NCI-H748 (cell line): ENCODE data around the gene NTN5.
"Not testable (repeated sequence)": the region's sequence is repeated elsewhere in the genome, so short reads cannot be mapped to it uniquely, and the experiment has no call there.

Experiments used
- DNase-seq: peaks from one replicate; lab custom pipeline; 2025; ENCODE audit not compliant: unreplicated experiment; lab: John Stamatoyannopoulos, UW

Gene NTN5

DNA sequence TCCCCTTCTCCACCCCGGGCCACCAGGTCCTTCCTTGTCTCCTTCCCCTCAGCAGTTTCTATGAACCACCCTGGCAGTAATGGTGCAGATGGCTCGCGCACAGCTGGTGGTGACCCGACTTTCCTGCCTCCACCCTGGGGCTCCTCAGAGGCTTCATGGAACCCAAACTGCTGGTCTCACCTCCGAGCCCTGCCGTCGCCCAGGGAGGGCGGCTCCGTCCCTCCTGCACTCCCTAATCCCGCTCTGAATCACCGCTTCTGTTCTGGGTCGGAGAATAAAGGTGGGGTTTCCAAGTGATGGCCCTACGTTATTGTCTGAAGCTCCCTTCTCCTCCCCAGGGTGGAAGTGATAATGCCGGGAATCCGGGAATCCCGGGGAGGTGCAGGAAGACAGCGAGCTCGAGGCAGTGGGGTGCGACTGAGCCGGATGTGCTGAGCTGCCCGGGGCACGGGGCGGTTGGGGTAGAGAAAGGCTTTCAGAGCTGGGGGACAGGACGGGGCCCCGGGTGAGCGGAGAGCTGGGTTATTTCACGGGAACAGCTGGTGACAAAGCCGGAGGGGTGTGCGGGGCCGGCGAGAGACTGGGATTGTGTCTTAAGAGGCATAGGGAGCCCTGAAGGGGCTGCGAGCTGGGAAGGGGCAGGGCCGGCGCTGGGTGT is 23.7 kb upstream of the NTN5 start:
- DNase-seq = no peak

DNA sequence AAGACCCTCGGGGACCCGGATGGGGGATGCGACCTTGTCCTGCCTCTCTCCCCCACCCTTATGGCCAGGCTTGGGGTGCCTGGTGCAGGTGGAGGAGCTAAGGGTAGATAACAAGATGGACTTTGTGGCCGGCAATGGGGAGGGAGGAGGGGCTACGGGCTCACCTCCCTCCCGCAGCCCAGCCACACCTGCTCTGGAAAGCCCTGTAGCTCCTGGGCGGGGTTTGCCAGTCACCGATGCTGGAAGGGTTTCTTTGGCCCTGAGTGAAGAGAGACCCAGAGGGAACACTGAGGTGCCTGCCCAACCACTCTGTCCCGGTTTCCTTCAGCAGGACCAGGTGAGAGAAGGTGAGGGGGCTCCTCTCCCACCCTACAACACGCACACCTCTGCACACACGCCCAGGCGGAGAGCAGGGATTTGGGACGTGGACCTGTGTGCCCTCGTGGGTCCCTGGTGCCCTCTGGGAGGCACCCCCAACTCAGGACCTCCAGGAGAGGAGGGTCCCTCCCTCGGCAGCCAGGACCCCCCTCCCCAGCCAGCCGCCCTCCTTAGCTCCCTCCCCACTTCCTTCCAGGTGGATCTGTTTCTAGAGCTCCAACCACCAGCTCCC is 23.0 kb upstream of the NTN5 start, which contains the start of gene FUT2:
FUT2 (plus strand) TSS at position 229 of the 610 bp plus-strand sequence. CDS start 6,986 bp downstream, outside the sequence.
- DNase-seq = peak; percentile 69

DNA sequence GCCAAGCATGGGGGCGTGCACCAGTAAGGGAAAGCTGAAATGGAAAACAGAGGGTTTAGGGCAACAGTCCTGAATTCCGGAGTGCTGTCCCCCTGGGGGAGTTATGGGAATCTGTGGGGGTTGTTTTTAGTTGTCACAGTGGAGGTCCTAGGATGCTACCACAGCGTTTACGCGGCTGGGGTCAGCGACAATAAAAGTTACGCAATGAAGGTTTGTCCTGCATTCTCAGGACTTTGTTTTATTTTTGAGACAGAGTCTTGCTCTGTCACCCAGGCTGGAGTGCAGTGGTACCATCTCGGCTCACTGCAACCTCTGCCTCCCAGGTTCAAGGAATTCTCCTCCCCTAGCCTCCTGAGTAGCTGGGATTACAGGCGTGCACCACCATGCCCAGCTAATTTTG is 20.8 kb upstream of the NTN5 start:
- DNase-seq = not testable (repeated sequence)

DNA sequence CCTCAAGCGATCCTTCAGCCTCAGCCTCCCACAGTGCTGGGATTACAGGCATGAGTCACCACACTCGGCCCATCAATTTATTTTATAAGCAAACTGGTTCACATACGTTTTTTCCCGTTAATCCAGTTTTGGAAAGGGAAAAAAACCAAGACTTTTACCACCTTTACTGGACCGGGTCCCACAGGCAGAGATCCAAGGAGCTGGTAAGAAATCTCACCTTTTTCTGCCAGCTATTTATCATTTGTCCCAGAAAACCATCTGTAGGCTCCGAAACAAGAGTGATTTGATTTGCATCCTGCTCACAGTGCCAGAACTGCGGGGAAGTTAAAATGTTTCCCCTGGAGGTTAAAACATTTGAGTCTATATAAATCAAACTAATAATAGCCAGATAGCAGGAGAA is 16.6 kb upstream of the NTN5 start:
- DNase-seq = no peak

DNA sequence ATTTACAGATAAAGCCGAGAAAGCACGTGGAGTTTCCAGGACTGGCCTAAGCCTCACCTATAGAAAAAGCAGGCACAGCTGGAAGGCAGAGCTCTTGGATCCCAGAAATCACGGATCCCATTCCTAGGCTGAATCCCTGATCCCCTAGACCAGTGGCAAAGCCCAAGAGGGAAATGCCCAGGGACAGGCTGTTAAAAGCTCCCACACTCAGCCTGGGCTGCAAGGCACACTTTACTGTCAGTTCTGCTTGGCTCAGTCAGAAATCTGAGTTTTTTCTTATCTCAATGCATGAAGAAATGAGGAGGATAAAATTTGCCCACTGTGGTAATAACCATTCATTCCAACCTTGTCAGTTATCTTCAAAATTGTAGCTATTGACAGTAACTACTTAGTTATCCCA is 15.0 kb upstream of the NTN5 start:
- no peak for DNase-seq

DNA sequence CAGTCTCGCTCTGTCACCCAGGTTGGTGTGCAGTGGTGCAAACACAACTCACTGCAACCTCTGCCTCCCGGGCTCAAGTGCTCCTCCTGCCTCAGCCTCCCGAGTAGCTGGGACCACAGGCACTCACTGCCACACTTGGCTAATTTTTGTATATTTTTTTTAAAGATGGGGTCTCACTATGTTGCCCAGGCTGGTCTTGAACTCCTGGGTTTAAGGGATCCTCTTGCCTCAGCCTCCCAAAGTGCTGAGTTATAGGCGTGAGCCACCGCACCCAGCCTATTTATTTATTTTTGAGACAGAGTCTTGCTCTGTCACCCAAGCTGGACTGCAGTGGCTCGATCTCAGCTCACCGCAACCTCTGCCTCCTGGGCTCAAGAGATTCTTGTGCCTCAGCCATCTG is 13.8 kb upstream of the NTN5 start:
- DNase-seq = not testable (repeated sequence)

DNA sequence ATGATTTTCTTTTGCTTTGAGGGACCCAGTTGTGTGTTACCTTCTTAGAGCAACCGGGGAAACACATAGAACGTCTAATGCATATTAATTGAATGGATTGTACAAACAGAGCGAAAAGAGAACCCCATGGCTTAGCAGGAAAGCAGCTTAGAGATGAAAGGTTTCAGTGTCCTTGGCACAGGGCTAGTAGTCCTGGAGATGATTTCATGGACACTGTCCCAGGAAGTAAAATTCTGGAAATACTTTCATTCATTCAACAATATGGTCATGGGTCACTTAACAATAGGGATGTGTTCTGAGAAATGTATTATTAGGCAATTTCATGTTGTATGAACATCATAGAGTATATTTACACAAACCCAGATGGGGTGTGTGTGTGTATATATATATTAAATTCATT is 13.3 kb upstream of the NTN5 start:
- peak; percentile 64 for DNase-seq

DNA sequence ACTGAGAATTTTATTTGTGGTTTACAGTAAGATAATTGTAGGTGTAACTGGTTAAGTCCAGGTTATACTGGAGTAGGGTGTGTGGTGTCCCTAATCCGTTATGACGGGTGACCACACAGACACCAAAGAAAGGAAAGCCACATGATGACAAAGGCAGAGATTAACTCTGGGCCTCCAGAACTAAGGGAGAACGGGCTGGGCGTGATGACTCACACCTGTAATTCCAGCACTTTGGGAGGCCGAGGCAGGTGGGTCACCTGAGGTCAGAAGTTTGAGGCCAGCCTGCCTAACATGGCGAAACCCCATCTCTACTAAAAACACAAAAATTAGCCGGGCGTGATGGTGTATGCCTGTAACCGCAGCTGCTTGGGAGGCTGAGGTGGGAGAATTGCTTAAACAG is 12.8 kb upstream of the NTN5 start:
- DNase-seq = no peak

DNA sequence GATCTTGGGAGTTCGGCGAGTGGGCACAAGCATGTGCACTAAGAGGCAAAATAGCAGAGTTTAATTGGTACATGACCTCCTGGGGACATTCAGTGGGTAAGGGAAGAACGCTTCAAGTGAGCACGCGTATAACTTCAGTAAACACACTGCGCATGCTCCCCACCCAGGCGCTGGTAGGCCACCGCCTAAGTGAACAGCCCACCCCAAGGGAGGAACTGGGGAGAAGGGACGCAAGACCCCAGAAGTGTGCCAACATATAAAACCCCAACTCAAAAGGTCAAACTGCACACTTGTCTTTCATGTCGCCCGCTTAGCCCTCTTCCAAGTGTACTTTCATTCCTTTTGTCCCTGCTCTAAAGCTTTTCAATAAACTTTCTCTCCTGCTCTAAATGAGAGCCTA is 10.5 kb upstream of the NTN5 start:
- peak; percentile 36 for DNase-seq

DNA sequence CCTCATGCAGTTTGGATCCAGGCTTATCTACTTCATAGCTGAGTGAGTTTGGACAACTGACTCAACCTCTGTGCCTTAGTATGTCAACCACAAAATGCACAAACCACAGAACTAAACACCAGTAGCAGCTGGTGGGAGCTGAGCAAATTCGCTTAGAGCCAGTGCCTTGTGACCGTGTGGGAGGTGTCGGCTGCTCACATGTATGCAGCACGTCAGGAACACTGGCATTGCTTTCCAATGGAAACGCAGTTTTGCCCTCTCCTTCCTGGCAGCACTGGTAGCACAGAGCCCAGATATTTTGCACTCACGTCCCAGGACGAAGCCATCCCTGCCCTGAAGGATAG is 8.3 kb upstream of the NTN5 start:
- no peak for DNase-seq

DNA sequence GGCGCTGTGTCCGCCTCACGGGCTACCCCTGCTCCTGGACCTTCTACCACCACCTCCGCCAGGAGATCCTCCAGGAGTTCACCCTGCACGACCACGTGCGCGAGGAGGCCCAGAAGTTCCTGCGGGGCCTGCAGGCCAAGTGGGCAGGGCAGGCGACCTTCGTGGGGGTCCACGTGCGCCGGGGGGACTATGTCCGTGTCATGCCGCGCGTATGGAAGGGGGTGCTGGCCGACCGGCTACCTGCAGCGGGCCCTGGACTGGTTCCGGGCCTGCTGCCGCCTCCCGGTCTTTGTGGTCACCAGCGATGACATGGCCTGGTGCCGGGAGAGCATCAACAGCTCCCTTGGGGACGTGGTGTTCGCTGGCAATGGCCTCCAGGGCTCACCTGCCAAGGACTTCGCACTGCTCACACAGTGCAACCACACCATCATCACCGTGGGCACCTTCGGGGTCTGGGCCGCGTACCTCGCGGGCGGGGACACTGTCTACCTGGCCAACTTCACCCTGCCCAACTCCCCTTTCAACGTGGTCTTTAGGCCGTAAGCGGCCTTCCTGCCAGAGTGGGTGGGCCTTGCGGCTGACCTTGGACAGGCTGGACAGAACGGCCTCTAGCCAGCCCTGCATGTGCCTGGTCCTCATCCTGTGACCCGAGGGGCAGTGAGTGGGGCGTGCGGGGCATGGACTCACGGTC is 7.8 kb upstream of the NTN5 start:
- no peak for DNase-seq

DNA sequence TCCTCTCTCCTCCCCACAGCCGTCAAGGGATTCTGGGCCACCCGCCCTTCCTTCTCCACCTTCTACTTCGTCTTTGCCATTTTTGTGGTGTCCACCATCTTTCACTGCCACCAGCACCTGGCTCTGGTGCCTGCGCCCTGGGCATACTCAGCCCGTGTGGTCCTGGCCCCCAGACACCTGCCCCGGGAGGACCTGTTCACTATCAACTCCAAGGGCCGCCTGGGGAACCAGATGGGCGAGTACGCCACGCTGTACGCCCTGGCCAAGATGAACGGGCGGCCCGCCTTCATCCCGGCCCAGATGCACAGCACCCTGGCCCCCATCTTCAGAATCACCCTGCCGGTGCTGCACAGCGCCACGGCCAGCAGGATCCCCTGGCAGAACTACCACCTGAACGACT is 7.2 kb upstream of the NTN5 start:
- not testable (repeated sequence) for DNase-seq

DNA sequence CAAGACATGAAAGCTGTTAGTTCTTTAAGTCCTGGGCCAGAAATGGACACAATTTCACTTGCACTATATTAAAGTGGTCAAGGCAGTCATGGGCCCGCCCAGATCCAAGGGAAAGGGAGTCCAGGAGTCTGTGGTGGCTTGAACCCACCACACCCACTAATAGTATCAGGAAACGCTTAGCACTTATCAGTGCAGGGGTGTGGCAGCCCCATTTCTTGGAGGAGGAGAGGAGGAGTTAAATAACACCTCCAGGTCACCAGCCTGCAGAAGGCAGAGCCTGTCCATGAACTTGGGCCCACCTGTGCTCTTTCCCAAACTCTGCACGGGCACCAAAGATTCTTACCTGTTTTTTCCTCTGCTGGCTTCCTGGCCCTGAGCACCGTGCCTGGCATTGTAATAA is 5.4 kb upstream of the NTN5 start:
- no peak for DNase-seq

DNA sequence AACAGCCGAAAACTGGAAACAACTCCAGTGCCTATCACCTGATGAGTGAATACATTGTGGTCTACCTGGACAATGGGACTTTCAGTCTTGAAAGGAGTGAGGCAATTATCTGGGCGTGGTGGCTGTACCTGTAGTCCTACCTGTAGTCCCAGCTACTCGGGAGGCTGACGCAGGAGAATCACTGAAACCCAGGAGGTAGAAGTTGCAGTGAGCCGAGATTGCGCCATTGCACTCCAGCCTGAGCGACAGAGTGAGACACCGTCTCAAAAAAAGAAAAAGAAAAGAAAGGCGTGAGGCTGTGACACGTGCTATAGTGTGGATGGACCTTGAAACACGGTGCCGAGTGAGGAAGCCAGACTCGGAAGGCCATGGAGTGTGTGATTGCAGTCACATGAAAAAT is 4.1 kb upstream of the NTN5 start:
- peak; percentile 73 for DNase-seq

DNA sequence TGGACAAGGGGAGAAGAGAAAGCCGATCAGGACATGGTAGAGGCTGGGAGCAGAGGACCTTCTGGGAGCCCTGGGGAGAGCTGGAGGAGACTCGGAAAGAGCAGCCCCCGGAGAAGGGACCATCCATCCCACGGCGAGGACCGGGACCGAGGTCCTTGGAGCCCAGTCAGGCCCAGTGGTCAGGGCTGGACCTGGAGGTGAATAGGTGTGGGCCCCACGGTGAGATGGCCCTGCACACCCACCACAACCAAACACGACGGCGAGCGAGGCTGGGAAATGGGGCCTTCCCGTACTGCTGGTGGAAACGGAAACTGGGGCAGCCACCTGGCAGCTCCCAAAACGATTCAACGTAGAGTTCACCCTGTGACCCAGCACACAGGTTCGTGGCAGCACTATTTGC is 3.7 kb upstream of the NTN5 start:
- no peak for DNase-seq

DNA sequence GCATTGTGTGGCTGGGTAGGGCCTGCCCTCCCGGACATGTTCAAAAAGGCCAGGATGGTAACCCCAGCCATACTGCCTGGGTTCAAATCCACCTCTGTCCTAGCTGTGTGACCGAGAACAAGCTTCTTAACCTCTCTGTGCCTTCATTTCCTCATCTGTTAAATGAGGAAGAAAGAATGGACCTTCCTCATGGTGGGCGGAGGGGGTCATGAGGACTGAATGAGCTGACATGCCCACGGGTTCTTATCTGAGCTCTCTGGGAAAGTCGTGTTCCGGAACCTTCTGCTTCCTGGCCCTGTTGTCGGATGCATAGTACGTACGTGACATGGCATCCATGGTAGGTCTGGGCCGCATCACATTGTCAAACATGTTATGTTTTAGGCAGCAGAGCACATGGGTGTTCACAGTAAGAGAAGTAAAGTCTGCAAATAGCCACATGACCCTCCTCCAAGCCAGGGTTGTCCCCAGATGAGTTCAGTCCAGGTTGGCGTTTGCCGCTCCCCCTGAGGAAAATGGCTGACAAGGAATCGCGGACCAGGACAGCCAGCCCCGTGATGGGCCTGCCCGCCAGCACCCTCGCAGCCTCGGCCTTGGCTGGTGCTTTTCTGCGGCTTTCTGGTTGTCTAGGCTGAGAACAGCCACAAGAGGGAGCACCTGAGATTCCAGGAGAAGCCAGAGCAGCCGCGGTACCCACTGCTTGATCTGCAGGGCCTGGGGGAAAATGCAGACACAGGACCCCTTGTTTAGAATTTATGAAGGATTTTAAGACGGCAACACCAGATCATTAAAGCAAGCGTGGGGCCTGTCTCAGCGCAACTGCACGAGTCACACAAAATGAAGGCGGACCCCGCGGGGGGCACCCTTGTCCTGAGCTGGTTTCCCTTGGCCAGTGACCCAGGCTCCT is 2.4 kb upstream of the NTN5 start:
- DNase-seq = peak; percentile 85

DNA sequence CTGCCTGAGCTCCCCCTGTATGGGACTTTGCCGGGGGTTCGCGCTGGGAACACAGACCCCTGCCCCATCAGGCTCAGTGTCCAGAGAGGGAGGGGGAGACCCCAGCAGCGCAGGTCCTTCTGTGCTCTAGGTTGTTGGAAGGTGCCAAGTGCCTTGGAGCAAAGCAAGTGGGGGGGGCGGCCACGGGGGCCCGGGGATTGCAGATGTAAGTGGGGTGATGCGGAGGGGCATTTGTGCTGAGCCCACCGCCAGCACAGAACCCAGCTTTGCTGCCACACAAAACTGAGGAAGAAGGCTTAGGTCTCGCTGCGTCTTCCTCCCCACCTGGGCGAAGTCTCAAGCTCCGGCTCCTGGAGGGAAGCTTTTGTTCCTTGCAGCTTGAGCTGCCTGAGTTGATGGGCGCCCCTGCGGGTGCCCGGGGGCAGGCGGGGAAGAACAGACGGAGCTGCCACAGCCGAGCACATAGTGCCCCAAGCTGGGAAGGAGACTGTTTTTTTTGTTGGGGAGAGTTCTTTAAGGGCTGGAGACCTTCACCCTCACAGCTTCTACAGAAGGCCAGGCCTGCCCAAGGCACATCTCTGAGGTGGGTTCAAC is 1.5 kb upstream of the NTN5 start:
- no peak for DNase-seq

DNA sequence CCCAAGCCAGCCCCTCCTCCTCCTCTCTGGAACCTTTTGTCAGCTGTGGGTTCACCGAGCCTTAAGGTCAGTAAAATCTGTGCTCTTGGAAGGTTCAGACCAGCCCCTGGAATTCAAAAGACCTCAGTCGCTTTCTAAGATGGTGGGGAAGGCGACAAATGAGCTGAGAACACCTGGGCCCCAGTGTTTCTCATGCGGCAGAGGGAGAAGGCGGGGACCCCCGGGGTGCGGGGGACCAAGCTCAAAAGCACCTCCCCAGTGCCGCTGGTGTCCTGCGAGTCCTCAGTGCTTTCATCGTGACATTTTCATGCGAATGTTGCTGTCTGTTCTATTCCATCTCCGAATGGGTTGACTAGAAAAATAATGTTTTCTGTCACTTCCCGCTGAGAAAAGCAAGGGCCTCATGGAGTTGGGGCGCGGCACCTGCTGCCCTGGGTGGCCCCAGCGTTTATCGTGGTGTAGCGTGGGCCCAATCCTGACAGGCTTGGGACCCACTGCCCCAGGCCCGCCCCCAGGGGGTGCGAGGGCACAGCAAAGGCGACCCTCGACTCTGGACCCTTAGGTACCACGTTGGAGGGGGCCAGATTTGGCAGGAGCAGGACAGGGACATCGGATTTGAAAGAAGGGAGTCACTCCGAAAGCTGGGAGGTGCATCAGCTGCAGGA is 751 bp upstream of the NTN5 start:
- no peak for DNase-seq

DNA sequence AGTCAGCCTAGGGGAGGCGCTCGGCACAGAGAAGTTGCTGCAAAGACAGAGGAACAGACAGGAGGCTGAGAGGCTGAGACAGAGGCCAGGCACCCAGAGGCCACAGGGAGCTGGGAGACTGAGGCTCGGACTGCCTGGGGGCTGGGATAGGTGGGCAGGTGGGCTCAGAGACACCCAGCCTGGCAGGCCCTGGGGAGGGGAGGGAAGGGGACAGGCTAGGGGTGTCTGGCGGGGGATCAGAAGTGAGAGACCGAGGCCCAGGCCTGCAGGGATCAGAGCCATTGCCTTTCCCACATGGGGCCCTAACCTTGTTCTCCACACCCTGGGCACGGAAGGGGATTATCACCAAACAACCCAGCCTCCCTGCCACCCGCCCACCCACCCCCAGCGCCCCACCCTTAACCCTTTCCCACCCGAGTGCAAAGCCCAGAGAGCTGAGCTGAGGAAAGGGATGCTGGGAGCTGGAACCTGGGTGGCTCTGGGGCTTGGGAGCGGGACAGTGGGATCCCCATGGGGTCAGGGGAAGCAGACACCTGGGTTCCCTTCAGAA is 1.3 kb downstream of the NTN5 start:
- no peak for DNase-seq

DNA sequence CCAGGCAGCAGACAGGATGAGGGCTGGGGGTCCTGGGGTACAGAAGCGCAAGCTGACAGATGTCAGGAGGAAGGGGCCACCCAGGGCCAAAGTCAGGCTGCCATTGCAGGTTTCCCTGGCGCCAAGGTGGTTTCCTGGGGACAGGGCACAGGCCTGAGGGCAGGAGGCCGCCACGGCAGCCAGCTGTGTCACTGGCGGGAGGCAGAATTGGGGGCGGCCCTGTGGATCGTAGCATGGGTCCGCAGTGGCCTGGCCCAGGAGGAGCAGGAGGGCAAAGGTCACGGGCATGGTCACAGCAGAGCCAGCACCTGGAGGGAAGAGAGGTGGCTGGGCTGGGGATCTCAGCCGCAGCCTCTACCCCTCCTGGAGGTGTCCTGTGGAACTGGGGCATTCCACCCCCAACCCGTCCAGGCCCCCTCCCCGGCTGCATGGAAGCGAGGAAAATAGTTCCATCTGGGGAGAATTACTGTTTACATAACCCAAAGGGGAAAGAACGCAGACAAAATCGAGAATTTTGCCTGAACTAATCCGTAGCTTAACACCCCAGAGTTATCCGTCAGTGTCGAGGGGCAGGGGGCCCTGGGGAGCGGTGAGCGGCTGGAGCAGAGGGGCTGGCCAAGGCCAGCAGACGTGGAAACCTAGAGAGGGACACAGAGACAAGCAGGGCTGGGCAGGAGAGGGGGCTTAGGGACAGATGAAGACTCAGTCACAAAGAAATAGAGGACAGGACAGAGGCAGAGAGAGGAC is 1.9 kb downstream of the NTN5 start:
- no peak for DNase-seq
